Caco-2 (cell line): ENCODE results near the gene EMILIN1. TPM values are rescaled to one million over a fixed set of nuclear protein-coding genes. Genes with fewer than 3 reads are reported as not detected.

Experiments used
- BruUV-seq: library from RNA; stranded (reverse); fragments of 400-500 nt; replicated peaks from 2 replicates; lab custom pipeline; 2021; lab: Mats Ljungman, UMichigan
- CTCF ChIA-PET: fragments of 300-600 bp; sonication (Branson Sonifier 250); formaldehyde crosslinking; loops from one replicate; lab custom pipeline; 2022; ENCODE audit warnings: antibody characterized with exemption; lab: Charles Lee
- POLR2A ChIA-PET: fragments of 300-600 bp; sonication (Branson Sonifier 250); formaldehyde crosslinking; loops from one replicate; lab custom pipeline; 2022; ENCODE audit warnings: antibody characterized with exemption; lab: Charles Lee
- DNase-seq, 2 experiments: peaks; one replicate each; pipeline versions ENCODE4 v3.0.0 to v3.0.0-alpha.2; 2020 to 2022
- H3K27me3 ChIP-seq: replicated peaks from 2 replicates; pipeline ENCODE4 v1.6.0; 2011; ENCODE audit warnings: low read length; ENCODE audit not compliant: control insufficient read depth, insufficient read depth
- H3K36me3 ChIP-seq: 2 replicates; pipeline ENCODE4 v1.5.1; 2011; ENCODE audit warnings: low read length; ENCODE audit not compliant: control insufficient read depth, insufficient read depth
- H3K4me1 ChIP-seq: fragments of 250-450 bp; sonication (Bioruptor Pico); 2 replicates; pipeline ENCODE4 v1.5.1; 2020; ENCODE audit warnings: mild to moderate bottlenecking
- H3K4me3 ChIP-seq: 2 replicates; pipeline ENCODE4 v1.5.1; 2011; ENCODE audit warnings: low read depth, mild to moderate bottlenecking, control low read depth, low read length
- H3K9me3 ChIP-seq: fragments of 250-450 bp; sonication (Bioruptor Pico); 2 replicates; pipeline ENCODE4 v1.5.1; 2020; ENCODE audit warnings: mild to moderate bottlenecking, moderate library complexity
- H3K27ac Mint-ChIP-seq: one replicate; pipeline ENCODE4 v1.8.0; 2022; ENCODE audit warnings: mixed read lengths; ENCODE audit not compliant: unreplicated experiment
- H3K27me3 Mint-ChIP-seq: one replicate; pipeline ENCODE4 v1.8.0; 2022; ENCODE audit warnings: mixed read lengths; ENCODE audit not compliant: insufficient read depth, unreplicated experiment
- H3K36me3 Mint-ChIP-seq: one replicate; pipeline ENCODE4 v1.8.0; 2022; ENCODE audit warnings: mild to moderate bottlenecking, mixed read lengths; ENCODE audit not compliant: insufficient read depth, unreplicated experiment
- H3K4me1 Mint-ChIP-seq: one replicate; pipeline ENCODE4 v1.8.0; 2022; ENCODE audit warnings: low read depth, mixed read lengths; ENCODE audit not compliant: unreplicated experiment
- H3K4me3 Mint-ChIP-seq: one replicate; pipeline ENCODE4 v1.8.0; 2022; ENCODE audit warnings: mild to moderate bottlenecking, moderate library complexity, mixed read lengths; ENCODE audit not compliant: unreplicated experiment
- H3K9me3 Mint-ChIP-seq: one replicate; pipeline ENCODE4 v1.8.0; 2022; ENCODE audit warnings: mixed read lengths; ENCODE audit not compliant: unreplicated experiment
- intact Hi-C: fragments of 100-400 bp; cut with micrococcal nuclease; formaldehyde crosslinking; loops from one replicate; pipeline ENCODE4 v1.10.0; 2022; ENCODE audit not compliant: unreplicated experiment
- total RNA-seq: library from RNA; stranded (reverse); gene quantifications from 2 replicates; pipeline ENCODE4 v1.2.3, GENCODE V29; 2022
- TF ChIP-seq, protein P1 (sequence below), 2 experiments: fragments of 200-600 bp in 1 of 2; IDR thresholded peaks; 1 replicate in 1 of 2; 2 replicates in 1 of 2; pipeline versions ENCODE4 v1.5.1 to v1.8.0; 2011 to 2022; ENCODE audit warnings: antibody characterized with exemption in 1 of 2, control low read depth in 1 of 2, inconsistent platforms in 1 of 2, low read depth in 1 of 2, low read length in 1 of 2, mild to moderate bottlenecking in 1 of 2, moderate library complexity in 1 of 2; ENCODE audit not compliant: insufficient read depth in 1 of 2, severe bottlenecking in 1 of 2, unreplicated experiment in 1 of 2

EMILIN1 gene
- total RNA-seq, 1 experiment from 2014 or later: 0.43 TPM

DNA sequence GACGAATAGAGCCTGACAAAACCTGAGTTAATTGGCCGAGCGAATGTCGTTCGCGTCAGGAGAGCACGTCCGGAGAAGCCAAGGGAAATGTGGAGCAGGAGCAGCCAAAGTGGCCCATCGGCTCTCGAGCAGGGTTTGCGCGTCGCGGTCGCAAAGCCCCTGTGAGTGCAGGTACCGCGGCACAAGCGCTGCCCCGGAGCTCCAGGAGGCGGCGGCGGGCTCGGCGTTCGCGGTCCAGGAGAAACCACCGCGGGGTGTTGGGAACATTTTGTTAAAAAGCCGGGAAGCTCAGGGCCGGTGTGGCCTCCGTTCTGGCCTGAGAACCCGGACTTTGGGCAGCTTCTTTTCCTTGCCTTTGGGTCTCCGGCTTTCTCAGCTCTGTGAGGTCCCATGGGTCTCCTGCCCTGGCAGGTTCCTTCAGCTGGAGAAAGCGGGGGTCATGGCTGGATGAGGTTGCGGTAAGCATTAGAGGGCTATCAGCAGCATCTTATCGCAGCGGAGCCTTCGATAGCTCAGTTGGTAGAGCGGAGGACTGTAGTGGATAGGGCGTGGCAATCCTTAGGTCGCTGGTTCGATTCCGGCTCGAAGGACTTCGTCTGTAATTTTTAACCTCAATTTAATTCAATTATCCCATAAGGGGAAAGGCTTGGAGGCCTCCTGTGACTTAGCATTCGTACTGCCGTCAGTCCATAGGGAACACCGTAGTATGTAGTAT lies 28.0 kb upstream of the EMILIN1 start:
- H3K27ac Mint-ChIP-seq: peak overlapping the region; percentile 100
- peak overlapping the region; percentile 80 for H3K4me3 Mint-ChIP-seq
- H3K4me3 ChIP-seq: peak overlapping the region; percentile 96
- peaks cover 49% of the 10 kb centered on the region for H3K36me3 Mint-ChIP-seq
- H3K4me1 Mint-ChIP-seq: peaks cover 31% of the 10 kb centered on the region
- H3K9me3 Mint-ChIP-seq: peaks cover 9% of the 10 kb centered on the region
- no peaks in the 10 kb centered on the region for H3K27me3 ChIP-seq
- CTCF ChIA-PET: interaction anchor here (0.7 to 3.3 kb wide), 10 partner anchors 9 to 141 kb away, joined by 3 to 21 read pairs (median 5); partner anchors contain the start of genes KHK and OST4
- H3K9me3 ChIP-seq: no peaks in the 10 kb centered on the region
- intact Hi-C loops: loop anchor here (1.0 kb wide), 4 partner anchors 18 to 89 kb away; partner anchors contain the start of genes KHK and TMEM214
- peaks cover 10% of the 10 kb centered on the region for H3K27me3 Mint-ChIP-seq
- no TSS peak for BruUV-seq
- TF ChIP-seq, protein P1, sequence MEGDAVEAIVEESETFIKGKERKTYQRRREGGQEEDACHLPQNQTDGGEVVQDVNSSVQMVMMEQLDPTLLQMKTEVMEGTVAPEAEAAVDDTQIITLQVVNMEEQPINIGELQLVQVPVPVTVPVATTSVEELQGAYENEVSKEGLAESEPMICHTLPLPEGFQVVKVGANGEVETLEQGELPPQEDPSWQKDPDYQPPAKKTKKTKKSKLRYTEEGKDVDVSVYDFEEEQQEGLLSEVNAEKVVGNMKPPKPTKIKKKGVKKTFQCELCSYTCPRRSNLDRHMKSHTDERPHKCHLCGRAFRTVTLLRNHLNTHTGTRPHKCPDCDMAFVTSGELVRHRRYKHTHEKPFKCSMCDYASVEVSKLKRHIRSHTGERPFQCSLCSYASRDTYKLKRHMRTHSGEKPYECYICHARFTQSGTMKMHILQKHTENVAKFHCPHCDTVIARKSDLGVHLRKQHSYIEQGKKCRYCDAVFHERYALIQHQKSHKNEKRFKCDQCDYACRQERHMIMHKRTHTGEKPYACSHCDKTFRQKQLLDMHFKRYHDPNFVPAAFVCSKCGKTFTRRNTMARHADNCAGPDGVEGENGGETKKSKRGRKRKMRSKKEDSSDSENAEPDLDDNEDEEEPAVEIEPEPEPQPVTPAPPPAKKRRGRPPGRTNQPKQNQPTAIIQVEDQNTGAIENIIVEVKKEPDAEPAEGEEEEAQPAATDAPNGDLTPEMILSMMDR (IDR thresholded peaks at IDR 0.05; ENCODE audit: insufficient read depth in 1 of 2, low read depth in 1 of 2, low read length in 1 of 2, severe bottlenecking in 1 of 2, unreplicated experiment in 1 of 2): peak; percentile 37 to 49
- peak; percentile 92 to 95 for DNase-seq
- POLR2A ChIA-PET: interaction anchor here (2.1 to 2.5 kb wide), 2 partner anchors 17 to 21 kb away, joined by 9 to 27 read pairs; partner anchors contain the start of genes OST4 and TMEM214
- no peaks in the 10 kb centered on the region for H3K36me3 ChIP-seq
- H3K4me1 ChIP-seq: 0 out of 2 replicates have a peak, but pooled peaks cover 6% of the 10 kb centered on the region

DNA sequence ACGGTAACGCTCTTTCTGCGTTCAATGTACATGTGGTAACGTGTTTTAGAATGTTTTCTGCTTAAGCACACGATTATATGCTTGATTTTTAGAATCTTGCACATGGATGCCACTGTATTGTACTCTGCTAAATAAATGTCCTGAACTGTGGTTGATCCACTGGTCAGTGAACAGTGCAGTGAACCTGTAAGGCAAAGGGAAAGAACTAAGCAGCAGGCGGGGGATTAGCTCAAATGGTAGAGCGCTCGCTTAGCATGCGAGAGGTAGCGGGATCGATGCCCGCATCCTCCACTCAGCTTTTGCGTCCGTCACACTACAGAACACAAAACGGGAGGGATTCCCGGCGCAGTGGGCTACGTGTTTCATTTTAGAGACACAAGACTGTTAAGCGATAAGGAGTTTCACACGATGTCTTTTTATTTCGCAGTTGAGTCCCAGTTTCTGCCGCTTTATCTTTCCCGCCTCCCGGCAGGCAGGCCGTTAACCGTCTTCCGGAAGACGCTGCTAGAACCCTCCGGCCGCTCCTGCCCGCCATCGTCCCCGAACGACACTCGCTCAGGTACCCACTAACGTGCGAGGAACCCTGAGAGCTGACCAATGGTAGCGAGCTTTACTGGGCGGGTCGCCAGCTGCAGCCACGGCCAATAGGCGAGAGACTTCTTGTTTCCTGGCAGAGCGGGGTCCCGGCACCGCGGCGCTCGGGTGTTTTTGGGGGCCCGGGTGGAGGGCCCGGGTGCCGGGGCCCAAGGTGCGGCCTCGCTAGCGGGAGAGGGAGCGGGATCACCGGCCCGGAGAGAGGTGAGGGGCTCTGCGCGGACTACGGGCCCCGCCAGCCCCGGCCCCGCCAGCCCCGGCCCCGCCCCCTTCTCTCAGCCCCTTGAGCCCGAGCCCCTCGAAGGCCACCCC lies 27.2 kb upstream of the EMILIN1 start, which contains the start of gene AGBL5:
AGBL5 (plus strand) TSS at position 673 of the 906 bp plus-strand sequence. CDS start 1,291 bp downstream, outside the sequence.
- Mint-ChIP-seq H3K9me3 (peaks cover 9% of the 10 kb centered on the region), H3K4me1 (peaks cover 31% of the 10 kb centered on the region), H3K27ac (peak within 1 kb of the TSS; percentile 100), H3K27me3 (peaks cover 10% of the 10 kb centered on the region), H3K4me3 (peak within 1 kb of the TSS; percentile 80), H3K36me3 (peaks cover 53% of the 10 kb centered on the region)
- H3K9me3 ChIP-seq: no peaks in the 10 kb centered on the region
- ChIA-PET CTCF (interaction anchor here (0.6 to 3.3 kb wide), 10 partner anchors 8 to 302 kb away, joined by 3 to 21 read pairs (median 5); partner anchors contain the start of genes KHK and OST4), POLR2A (interaction anchor here (0.7 to 2.5 kb wide), 5 partner anchors 12 to 107 kb away, joined by 3 to 27 read pairs (median 6); partner anchors contain the start of genes OST4 and TMEM214)
- intact Hi-C loops: loop anchor here (1.0 kb wide), 5 partner anchors 19 to 90 kb away; partner anchors contain the start of genes KHK, OST4 and TMEM214
- H3K4me1 ChIP-seq: 0 out of 2 replicates have a peak, but pooled peaks cover 6% of the 10 kb centered on the region
- no TSS peak for BruUV-seq
- TF ChIP-seq, protein P1 (IDR thresholded peaks at IDR 0.05; ENCODE audit: insufficient read depth in 1 of 2, low read depth in 1 of 2, low read length in 1 of 2, severe bottlenecking in 1 of 2, unreplicated experiment in 1 of 2): no peak
- peak within 1 kb of the TSS; percentile 96 for H3K4me3 ChIP-seq
- H3K27me3 ChIP-seq: no peaks in the 10 kb centered on the region
- peak; percentile 97 for DNase-seq
- H3K36me3 ChIP-seq: no peaks in the 10 kb centered on the region
